Measurements from ENCODE around the gene HRH1.

DNA sequence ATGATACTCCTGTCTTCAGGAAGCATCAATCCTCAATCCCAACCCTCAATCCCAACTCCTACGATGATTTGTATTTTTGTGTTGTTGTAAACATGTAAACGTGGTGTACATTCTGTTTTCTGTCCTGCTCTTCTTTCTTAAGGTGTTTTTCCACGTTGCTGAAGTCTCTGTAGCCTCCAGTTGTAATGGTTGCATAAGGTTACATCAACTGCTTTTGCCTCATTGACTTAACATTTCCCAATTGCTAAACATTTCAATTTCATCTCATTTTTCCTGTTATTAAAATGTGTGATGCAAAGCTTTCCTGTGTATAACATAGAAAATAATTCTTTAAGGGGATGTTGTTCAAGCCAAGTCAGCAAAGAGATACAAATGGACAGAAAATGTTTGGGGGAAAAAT lies 33.4 kb downstream of the HRH1 start:
- TF ChIP-seq, protein P1, sequence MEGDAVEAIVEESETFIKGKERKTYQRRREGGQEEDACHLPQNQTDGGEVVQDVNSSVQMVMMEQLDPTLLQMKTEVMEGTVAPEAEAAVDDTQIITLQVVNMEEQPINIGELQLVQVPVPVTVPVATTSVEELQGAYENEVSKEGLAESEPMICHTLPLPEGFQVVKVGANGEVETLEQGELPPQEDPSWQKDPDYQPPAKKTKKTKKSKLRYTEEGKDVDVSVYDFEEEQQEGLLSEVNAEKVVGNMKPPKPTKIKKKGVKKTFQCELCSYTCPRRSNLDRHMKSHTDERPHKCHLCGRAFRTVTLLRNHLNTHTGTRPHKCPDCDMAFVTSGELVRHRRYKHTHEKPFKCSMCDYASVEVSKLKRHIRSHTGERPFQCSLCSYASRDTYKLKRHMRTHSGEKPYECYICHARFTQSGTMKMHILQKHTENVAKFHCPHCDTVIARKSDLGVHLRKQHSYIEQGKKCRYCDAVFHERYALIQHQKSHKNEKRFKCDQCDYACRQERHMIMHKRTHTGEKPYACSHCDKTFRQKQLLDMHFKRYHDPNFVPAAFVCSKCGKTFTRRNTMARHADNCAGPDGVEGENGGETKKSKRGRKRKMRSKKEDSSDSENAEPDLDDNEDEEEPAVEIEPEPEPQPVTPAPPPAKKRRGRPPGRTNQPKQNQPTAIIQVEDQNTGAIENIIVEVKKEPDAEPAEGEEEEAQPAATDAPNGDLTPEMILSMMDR (IDR thresholded peaks at IDR 0.05): no peak
- no peak for TF ChIP-seq POLR2A (IDR thresholded peaks at IDR 0.05)

All from adrenal gland (tissue), 5 donors.